ENCODE measurements around the gene EVA1A. TPM values are rescaled to one million over a fixed set of nuclear protein-coding genes. Genes with fewer than 3 reads are reported as not detected.
"Not testable (repeated sequence)": the region's sequence is repeated elsewhere in the genome, so short reads cannot be mapped to it uniquely, and the experiment has no call there.

The EVA1A gene
- total and polyA plus RNA-seq, 3 donors from 2014 or later: 5.2 to 13.8 (median 10.3) TPM

DNA sequence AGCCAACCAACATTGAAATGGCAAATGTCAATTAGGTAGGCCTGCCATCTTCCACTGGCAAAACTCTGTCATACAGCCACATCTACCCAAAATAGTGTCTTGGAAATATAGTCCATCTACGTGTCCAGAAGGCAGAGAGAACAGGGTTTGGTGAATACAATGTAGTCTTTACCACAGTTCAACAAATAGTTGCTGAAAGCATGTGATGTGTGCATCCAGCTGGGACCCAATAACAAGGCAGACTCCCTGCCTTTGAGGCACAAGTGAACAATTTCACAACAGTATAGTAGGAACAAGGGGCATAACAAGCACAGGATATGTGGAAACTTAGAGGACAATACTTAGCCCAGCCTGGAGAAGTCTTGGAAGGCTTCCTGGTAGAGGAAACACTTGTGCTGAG lies 72.6 kb downstream of the EVA1A start:
- Histone ChIP-seq H3K4me1 (no peaks in the 10 kb centered on the region), H3K27ac (no peak overlapping the region), H3K4me3 (no peak overlapping the region), H3K9me3 (no peaks in the 10 kb centered on the region), H3K36me3 (ENCODE audit: low read depth, missing control alignments) (no peaks in the 10 kb centered on the region), H3K27me3 (no peaks in the 10 kb centered on the region)
- WGBS, 2 donors: 90 to 91% methylated on average over 1 of the region's 1 CpG
- intact Hi-C loops (cut with DNase I; ENCODE audit: low total_unique reads): no loop called here
- TF ChIP-seq, protein P1, sequence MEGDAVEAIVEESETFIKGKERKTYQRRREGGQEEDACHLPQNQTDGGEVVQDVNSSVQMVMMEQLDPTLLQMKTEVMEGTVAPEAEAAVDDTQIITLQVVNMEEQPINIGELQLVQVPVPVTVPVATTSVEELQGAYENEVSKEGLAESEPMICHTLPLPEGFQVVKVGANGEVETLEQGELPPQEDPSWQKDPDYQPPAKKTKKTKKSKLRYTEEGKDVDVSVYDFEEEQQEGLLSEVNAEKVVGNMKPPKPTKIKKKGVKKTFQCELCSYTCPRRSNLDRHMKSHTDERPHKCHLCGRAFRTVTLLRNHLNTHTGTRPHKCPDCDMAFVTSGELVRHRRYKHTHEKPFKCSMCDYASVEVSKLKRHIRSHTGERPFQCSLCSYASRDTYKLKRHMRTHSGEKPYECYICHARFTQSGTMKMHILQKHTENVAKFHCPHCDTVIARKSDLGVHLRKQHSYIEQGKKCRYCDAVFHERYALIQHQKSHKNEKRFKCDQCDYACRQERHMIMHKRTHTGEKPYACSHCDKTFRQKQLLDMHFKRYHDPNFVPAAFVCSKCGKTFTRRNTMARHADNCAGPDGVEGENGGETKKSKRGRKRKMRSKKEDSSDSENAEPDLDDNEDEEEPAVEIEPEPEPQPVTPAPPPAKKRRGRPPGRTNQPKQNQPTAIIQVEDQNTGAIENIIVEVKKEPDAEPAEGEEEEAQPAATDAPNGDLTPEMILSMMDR (IDR thresholded peaks at IDR 0.05): no peak
- no peak for TF ChIP-seq POLR2A (IDR thresholded peaks at IDR 0.05)
- no peak for DNase-seq

GRCh38 chr2:75486735-75487134 lies 74.0 kb downstream of the EVA1A start:
- H3K9me3 ChIP-seq; H3K36me3 ChIP-seq (ENCODE audit: low read depth, missing control alignments); intact Hi-C loops (cut with DNase I; ENCODE audit: low total_unique reads); H3K27me3 ChIP-seq; H3K4me3 ChIP-seq; DNase-seq; H3K4me1 ChIP-seq; H3K27ac ChIP-seq: not testable (repeated sequence)
- WGBS, 2 donors: 97 to 98% methylated on average over 2 of the region's 2 CpGs

GRCh38 chr2:75484840-75485239 lies 75.9 kb downstream of the EVA1A start:
- no peaks in the 10 kb centered on the region for H3K9me3 ChIP-seq
- no peaks in the 10 kb centered on the region for H3K4me1 ChIP-seq
- no peaks in the 10 kb centered on the region for H3K36me3 ChIP-seq (ENCODE audit: low read depth, missing control alignments)
- H3K27ac ChIP-seq: no peak overlapping the region
- no peak for DNase-seq
- intact Hi-C loops (cut with DNase I; ENCODE audit: low total_unique reads): no loop called here
- H3K27me3 ChIP-seq: no peaks in the 10 kb centered on the region
- H3K4me3 ChIP-seq: no peak overlapping the region
- TF ChIP-seq, protein P1 (IDR thresholded peaks at IDR 0.05): no peak
- TF ChIP-seq POLR2A (IDR thresholded peaks at IDR 0.05): no peak
- WGBS, 2 donors: 88 to 97% methylated on average over 1 of the region's 1 CpG

- Histone ChIP-seq H3K36me3 (ENCODE audit: low read depth, missing control alignments) (no peaks in the 10 kb centered on the region), H3K4me3 (no peak overlapping the region), H3K27me3 (no peaks in the 10 kb centered on the region), H3K9me3 (no peaks in the 10 kb centered on the region), H3K27ac (no peak overlapping the region), H3K4me1 (no peaks in the 10 kb centered on the region)
- WGBS, 2 donors: 87 to 88% methylated on average over 6 of the region's 6 CpGs
- no peak for DNase-seq
- intact Hi-C loops (cut with DNase I; ENCODE audit: low total_unique reads): no loop called here
- no peak for TF ChIP-seq POLR2A (IDR thresholded peaks at IDR 0.05)
- TF ChIP-seq, protein P1 (IDR thresholded peaks at IDR 0.05): no peak
Measured at GRCh38 chr2:75483878-75484277, 76.9 kb downstream of the EVA1A start.

DNA sequence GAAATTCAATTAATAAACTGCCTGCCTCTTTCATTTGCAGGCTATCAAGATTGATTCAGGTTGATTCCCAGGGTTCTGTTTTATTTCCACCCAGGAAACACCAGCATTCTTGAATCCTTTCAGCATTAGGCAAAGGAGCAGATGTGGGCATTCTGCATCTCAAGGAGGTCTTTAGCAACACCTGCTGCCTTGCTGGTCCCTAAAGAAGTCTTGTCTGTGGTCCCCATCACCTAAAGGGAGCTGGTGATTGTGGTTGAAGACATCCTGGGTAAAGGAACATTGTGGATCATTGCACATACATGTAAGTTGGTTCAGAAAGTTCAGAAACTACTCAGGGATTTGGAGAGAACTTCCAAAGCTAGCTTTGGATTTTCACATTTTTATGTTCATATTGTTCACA lies 78.3 kb downstream of the EVA1A start:
- H3K4me1 ChIP-seq: no peaks in the 10 kb centered on the region
- no peak overlapping the region for H3K27ac ChIP-seq
- no peak overlapping the region for H3K4me3 ChIP-seq
- no peak for TF ChIP-seq POLR2A (IDR thresholded peaks at IDR 0.05)
- TF ChIP-seq, protein P1 (IDR thresholded peaks at IDR 0.05): no peak
- intact Hi-C loops (cut with DNase I; ENCODE audit: low total_unique reads): no loop called here
- H3K27me3 ChIP-seq: no peaks in the 10 kb centered on the region
- no peak for DNase-seq
- no peaks in the 10 kb centered on the region for H3K9me3 ChIP-seq
- H3K36me3 ChIP-seq (ENCODE audit: low read depth, missing control alignments): no peaks in the 10 kb centered on the region

All from testis (tissue), 3 donors.